Limb (tissue), 2 donors: ENCODE results near the gene ZNF680.
A peak's percentile ranks its signal among the peaks of the same experiment; 100 is the strongest.
"Not testable (repeated sequence)": the region's sequence is repeated elsewhere in the genome, so short reads cannot be mapped to it uniquely, and the experiment has no call there.

Experiments used
- DNase-seq, 2 donors: peaks; one replicate each; pipeline ENCODE4 v3.0.0-alpha.2; 2016; ENCODE audit errors: extremely low spot score in 2 of 2

The ZNF680 gene

DNA sequence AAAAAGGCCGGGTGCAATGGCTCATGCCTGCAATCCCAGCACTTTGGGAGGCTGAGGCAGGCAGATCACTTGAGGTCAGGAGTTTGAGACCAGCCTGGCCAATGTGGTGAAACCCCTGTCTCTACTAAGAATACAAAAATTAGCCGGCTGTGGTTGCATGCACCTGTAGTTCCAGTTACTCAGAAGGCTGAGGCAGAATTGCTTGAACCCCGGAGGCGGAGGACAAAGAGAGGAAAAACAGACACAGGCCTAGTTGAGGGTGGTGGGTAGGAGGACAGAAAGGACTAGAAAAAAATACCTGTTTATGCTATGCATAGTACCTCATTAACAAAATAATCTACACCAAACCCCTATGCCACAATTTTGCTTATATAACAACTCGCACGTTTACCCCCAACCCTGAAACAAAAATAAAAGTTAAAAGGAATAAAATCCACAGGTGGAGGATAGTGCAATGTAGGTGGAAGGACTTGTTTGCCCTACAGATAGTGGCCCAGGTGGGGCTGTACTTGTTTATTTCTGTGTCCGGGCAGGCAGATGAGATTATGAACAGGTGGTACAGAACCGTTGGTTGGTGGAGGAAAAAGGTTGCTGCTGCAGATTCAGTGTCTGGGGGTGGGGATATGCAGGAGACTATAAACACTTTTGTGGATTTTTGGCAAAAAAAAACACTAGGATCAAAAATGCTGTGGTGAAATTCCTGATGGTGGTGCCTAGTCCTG lies 5.1 kb downstream of the ZNF680 start:
- DNase-seq, result no peak

DNA sequence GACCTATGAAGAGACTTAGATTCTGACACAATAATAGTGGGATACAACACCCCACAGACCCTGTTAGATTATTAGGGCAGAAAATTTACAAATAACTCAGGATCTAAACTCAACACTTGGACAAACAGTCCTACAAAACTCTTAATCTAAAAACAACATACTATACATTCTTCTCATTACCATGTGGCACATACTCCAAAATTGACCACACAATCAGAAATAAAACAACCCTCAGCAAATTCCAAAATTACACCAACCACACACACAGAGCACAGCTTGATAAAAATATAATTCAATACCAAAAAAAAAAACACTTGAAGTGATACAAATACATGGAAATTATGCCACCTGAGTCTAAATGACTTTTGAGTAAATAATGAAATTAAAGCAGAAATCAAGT lies 7.8 kb downstream of the ZNF680 start:
- no peak for DNase-seq

DNA sequence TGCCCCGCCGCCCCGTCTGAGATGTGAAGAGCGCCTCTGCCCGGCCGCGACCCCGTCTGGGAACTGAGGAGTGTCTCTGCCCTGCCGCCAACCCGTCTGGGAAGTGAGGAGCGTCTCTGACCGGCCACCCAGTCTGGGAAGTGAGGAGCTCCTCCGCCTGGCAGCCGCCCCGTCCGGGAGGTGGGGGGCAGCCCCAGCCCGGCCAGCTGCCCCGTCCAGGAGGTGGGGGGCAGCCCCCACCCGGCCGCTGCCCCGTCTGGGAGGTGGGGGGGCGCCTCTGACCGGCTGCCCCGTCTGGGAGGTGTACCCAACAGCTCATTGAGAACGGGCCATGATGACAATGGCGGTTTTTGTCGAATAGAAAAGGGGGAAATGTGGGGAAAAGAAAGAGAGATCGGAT lies 8.7 kb downstream of the ZNF680 start:
- DNase-seq, result not testable (repeated sequence)

DNA sequence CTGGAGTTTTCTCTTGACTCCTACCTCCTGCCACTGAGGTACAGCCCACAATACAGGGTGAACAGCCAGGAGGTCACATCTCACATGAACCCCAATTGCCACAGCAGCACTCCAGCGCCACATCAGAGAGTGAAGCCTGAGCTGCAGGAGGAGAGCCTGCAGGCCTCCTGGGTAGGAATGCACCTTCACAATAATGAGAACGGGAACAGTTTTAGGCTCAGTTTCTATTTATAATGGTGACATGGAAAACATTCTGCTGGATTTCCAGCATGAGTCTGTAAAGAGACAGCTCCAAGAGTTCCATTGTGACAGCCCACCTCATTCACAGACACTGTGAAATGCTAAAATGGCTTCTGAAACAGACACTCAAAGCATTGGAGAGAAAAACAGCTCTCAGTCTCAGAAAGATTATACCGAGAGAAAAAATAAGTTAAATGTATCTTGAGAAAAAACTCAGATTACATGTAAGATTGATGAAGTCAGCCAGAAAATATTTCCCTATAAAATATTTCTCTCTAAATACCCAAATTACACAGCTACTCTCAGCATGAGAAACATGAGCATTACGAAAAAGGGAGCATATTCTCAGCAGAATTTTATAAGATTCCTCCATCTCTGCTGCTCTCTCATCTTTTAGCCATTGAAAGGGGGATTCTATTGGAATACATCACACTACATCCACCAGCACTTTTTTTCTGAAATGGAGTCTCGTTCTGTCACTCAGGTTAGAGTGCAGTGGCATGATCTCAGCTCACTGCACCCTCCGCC lies 11.3 kb downstream of the ZNF680 start:
- DNase-seq, result no peak

DNA sequence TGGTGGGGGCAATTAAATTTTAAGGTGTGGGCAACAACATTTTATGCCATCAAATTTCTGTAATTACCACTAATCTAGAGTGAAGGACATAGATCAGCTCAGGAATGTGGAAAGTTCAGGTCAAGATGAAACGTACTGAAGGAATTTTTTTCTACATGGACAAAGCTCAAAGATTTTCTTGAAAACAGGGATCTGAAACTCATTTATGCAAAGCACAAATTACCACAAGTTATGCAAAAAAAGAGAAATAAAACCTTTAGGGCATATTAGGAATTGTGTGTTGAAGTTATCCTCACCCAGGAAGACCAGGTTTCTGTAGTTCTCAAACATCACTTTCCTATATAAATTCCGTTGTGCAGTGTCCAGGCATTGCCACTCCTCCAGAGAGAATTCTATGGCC lies 18.9 kb downstream of the ZNF680 start:
- DNase-seq, result no peak

DNA sequence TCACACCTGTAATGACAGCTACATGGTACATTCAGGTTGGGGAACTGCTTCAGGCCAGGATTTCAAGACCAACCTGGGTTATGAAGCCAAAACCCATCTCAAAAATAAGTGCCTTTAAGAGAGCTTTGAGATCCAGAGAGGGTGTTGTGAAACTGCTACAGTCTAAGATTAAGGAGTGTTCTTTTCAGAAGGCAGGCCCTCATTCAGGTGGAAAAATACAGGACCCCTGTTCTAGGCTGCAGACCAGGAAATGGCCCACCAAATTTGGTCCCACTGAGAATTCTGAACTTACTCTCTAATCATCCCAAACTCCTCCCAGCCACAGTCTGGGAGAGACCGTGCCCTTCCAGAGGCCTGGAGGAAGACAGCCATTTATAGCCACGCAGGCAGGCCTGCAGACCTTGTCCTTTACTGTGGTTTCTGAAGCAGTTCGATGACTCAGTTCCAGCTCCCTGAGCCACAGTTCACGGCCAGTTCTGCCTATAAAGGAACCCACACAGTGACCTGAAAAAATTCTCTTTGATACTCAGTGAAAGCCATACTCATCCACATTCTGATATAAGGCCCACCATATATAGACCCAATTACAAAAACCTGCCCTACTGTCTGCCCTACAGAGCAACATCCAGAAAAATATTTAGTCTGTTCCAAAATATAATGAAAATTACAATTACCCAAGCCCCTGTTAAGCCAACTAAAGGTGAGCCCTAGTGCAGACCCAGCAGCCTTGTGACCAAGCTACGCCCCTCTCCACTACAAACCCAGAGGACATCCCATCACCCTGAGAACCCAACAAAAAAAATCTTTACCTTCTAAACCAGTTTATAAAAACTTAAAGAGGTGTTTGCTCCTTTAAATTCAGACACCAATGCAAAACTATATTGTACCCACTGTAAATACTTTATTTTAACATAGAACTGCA lies 21.2 kb downstream of the ZNF680 start:
- DNase-seq, result no peak

DNA sequence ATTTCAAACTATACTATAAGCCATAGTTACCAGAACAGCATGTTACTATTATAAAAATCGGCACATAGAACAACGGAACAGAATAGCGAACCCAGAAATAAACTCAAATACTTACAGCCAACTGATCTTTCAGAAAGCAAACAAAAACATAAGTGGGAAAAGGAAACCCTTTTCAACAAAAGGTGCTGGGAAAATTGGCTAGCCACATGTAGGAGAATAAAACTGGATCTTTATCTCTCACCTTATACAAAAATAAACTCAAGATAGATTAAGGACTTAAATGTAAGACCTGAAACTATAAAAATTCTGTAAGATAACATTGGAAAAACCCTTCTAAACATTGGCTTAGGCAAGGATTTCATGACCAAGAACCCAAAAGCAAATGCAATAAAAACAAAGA lies 29.1 kb downstream of the ZNF680 start:
- no peak for DNase-seq

DNA sequence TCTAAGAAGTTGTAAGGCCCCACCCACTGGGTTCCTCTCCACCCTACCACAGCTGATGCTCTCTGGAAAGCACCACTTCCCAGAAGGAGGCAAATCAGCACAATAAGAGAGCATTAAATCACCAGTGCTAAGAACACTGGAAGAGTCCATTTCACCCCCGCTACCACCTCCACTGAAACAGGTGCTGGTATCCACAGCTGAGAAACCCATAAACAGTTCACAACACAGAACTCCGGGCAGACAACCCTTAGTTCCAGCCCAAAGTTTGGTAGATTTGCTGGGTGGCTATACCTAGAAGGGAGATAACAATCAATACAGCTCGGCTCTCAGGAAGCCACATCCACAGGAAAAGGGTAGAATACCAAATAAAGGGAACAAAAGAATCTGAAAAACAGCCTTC lies 34.1 kb downstream of the ZNF680 start:
- no peak for DNase-seq

DNA sequence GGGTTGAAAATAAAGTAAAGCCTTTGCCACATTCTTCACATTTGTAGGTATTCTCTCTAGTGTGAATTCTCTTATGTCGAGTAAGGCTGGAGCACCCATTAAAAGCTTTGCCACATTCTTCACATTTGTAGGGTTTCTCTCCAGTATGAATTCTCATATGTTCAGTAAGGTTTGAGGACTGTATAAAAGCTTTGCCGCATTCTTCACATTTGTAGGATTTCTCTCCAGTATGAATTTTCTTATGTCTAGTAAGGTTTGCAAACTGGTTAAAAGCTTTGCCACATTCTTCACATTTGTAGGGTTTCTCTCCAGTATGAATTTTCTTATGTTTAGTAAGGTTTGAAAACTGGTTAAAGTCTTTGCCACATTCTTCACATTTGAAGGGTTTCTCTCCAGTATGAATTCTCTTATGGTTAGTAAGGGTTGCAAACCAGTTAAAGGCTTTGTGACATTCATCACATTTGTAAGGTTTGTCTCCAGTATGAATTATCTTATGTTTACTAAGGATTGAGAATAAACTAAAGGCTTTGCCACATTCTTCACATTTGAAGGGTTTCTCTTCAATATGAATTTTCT lies 41.4 kb downstream of the ZNF680 start:
- DNase-seq, result no peak

DNA sequence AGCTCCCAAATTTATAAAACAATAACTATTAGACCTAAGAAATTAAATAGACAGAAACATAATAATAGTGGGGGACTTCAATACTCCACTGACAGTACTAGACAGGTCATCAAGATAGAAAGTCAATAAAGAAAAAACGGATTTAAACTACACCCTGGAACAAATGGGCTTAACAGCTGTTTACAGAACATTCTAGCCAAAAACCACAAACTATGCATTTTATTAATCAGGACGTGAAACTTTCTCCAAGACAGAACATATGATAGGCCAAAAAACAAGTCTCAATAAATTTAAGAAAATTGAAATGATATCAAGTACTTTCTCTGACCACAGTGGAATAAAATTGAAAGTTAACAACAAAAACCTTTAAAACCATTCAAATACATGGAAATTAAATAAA lies 46.4 kb downstream of the ZNF680 start:
- no peak for DNase-seq

DNA sequence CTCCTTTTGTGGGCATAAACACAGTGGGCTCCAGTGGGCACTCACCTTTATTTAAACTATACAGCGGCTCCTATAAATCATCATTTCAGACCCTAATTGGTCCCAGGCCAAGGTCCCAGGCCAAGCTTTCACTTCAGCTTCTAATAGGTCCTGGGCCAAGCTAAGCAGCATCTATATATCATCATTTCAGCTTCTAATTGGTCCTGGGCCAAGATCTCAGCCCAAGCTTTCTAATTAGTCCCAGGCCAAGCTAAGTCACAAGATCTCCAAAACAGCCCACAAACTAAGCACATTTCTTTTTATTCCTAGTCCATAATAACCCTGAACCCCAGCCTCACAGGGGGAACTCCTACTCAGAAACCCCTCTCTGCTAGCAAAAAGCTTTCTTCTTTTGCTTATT lies 47.1 kb downstream of the ZNF680 start:
- DNase-seq, result no peak

DNA sequence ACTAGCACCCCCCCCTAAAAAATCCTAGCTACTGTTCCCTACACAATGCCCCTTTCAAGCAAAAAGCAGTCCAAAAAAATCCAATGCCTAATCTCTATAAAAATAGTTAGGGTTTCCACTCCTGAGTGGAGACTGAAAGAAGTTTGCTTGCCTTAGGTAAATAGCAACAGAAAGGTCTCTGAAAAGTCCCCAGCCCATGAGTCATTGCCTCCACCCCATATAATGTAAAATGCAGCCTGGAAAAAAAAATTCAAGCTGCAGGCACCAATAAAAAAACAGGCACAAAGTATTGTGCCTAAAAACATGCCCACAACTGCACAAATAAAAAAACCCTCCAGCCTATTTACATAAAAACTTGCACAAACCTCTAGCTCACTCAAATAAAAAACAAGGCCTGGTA lies 47.5 kb downstream of the ZNF680 start:
- no peak for DNase-seq

DNA sequence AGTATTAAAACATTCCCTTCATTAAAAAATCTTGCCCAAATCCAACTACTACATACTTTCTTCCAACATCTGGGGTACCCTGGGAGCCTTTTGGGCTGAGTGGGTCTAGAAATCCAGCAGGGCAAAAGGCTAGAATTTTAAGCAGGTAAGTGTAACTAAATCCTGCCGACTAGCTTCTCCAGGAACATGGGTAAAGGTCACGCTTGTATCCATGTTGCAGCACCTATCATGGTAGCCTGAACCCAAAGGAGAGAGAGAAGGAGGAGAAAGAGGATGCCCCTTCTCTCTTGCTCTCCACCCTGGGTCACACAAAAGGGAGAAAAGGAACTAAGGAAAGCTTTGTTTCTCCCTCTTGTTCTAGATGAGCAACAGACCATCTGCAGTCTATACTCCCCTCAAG lies 53.3 kb downstream of the ZNF680 start:
- no peak for DNase-seq

DNA sequence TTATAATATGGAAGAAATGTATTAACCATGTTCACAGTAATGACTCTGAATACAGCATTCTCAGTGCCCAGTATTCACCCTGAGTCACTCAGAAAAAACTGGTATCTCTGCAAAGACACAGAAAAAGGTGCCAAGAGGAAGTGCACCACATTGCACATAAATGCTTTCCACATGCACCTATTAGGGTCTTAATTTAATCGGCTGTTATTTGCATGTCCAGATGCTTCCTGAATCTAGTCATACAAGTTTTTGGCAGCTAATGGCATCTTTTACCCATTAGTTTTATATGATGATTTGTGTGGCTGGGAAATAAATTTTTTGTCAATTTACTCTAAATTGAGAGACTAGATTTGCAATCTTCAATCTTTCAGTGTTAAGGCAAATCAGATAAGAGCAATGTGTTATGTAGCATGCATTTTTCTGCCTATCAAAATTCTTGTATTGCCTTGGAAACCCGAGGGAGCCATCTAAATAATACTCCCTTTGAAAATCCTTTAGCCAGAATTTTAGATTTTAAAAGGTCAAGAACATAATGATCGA lies 58.2 kb downstream of the ZNF680 start:
- no peak for DNase-seq

DNA sequence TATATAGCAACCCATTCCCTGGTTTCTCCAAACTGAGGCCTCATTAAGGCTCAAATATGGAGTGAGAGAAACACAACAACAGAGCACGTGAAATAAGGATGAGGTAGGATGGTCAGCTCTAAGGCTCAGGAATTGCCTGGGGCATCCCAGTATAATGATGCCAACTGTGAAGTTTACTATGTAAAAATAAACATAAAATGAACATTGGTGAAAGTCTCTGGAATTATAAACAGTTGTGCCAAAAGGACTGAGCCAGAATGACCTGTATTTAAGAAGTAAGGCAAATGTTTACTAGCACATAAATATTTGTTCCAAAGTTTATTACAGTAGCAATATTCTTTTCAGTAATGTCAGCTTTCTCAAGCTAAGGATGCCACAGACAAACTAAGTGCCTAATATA lies 64.6 kb downstream of the ZNF680 start:
- no peak for DNase-seq

DNA sequence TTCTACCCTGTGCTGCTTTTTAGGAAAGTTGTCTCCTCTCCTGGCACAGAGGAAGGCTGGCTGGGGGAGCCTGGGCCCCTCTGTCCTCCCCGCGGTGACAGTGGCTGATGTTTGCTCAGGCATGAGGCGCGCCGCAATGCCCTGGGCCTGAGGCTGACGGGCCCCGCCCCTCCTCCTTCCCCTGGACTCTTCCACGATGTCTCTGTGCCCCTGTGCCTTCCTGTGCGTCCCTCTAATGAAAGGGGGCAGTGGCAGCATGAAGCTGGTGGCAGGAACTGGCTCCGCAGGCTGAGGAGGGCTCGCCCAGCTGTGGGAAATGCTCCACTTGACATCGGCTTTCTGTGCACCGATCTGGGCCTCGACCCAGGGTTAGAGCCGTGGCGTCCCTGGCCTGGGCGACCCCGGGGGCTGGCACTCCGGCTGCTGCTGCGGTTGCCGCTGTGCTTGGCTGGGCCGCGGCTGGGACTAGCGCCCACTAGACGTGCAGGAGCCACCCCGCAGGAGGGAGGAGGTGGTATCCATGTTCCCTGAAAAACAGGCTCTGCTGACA lies 67.9 kb downstream of the ZNF680 start:
- peak in 1 of 2 donors; percentile 22 for DNase-seq

DNA sequence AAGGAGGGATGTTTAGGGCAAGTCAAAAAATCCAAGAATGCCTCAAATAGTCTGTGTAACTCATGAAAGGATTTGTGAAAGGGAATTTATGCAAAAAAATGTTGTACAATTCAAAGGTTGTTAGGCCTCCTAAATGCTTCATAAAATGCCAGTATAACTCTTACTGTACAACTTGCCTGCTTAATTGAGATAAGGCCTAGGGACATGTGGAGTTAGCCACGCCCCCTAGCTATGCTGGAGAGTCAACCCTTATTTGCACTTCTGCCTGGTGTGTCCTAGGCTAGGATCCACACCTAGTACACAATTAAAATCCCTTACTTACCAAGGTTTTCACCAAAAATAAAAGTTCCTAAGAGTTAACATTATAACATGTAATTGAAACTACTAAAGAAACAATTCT lies 77.2 kb downstream of the ZNF680 start:
- DNase-seq, result no peak
